ENCODE measurements around the gene TLCD3B.
"Not testable (repeated sequence)": the region's sequence is repeated elsewhere in the genome, so short reads cannot be mapped to it uniquely, and the experiment has no call there.

The TLCD3B gene

DNA sequence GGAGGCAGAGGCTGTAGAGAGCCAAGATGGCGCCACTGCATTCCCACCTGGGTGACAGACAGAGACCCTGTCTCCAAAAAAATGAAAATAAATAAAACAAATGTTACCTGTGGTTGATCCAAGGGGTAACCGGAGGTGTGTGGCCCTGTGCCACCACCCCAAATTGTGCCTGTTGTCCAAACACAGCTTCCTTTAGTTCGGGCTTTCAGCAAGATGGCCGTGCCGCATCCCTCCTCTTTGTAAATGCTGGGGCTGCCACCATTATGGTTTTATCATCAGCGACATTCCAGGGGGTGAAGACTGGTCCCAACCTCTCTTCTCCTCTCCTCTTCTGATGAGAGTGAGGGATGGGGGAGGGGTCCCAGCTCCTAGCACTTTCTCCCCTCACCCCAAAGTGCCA, 8.2 kb downstream of the TLCD3B start, which contains the start of gene C16orf92:
C16orf92 (plus strand) TSS at position 312 of the 400 bp plus-strand sequence. CDS start 143 bp downstream, outside the sequence.
- no peak for DNase-seq (ENCODE audit: low read depth in 1 of 2, low spot score in 1 of 2)
- TF ChIP-seq SPI1 (IDR thresholded peaks at IDR 0.05; ENCODE audit: borderline replicate concordance, low read depth) (no peak), POLR2AphosphoS5 (IDR thresholded peaks at IDR 0.05; ENCODE audit: low read depth) (no peak), GABPA (IDR thresholded peaks at IDR 0.05; ENCODE audit: low read depth) (no peak)
- TF ChIP-seq, protein P1, sequence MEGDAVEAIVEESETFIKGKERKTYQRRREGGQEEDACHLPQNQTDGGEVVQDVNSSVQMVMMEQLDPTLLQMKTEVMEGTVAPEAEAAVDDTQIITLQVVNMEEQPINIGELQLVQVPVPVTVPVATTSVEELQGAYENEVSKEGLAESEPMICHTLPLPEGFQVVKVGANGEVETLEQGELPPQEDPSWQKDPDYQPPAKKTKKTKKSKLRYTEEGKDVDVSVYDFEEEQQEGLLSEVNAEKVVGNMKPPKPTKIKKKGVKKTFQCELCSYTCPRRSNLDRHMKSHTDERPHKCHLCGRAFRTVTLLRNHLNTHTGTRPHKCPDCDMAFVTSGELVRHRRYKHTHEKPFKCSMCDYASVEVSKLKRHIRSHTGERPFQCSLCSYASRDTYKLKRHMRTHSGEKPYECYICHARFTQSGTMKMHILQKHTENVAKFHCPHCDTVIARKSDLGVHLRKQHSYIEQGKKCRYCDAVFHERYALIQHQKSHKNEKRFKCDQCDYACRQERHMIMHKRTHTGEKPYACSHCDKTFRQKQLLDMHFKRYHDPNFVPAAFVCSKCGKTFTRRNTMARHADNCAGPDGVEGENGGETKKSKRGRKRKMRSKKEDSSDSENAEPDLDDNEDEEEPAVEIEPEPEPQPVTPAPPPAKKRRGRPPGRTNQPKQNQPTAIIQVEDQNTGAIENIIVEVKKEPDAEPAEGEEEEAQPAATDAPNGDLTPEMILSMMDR (IDR thresholded peaks at IDR 0.05; ENCODE audit: insufficient read depth, low read length), result no peak
- TF ChIP-seq, protein P2, sequence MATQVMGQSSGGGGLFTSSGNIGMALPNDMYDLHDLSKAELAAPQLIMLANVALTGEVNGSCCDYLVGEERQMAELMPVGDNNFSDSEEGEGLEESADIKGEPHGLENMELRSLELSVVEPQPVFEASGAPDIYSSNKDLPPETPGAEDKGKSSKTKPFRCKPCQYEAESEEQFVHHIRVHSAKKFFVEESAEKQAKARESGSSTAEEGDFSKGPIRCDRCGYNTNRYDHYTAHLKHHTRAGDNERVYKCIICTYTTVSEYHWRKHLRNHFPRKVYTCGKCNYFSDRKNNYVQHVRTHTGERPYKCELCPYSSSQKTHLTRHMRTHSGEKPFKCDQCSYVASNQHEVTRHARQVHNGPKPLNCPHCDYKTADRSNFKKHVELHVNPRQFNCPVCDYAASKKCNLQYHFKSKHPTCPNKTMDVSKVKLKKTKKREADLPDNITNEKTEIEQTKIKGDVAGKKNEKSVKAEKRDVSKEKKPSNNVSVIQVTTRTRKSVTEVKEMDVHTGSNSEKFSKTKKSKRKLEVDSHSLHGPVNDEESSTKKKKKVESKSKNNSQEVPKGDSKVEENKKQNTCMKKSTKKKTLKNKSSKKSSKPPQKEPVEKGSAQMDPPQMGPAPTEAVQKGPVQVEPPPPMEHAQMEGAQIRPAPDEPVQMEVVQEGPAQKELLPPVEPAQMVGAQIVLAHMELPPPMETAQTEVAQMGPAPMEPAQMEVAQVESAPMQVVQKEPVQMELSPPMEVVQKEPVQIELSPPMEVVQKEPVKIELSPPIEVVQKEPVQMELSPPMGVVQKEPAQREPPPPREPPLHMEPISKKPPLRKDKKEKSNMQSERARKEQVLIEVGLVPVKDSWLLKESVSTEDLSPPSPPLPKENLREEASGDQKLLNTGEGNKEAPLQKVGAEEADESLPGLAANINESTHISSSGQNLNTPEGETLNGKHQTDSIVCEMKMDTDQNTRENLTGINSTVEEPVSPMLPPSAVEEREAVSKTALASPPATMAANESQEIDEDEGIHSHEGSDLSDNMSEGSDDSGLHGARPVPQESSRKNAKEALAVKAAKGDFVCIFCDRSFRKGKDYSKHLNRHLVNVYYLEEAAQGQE (IDR thresholded peaks at IDR 0.05; ENCODE audit: insufficient replicate concordance, low read depth), result no peak
- Histone ChIP-seq H3K27ac (replicated peaks) (no peak within 1 kb of the TSS), H3K27me3 (ENCODE audit: insufficient read depth, poor library complexity, severe bottlenecking) (peaks cover 31% of the 10 kb centered on the region), H3K4me3 (replicated peaks; ENCODE audit: insufficient read depth, low read length) (no peak within 1 kb of the TSS)

DNA sequence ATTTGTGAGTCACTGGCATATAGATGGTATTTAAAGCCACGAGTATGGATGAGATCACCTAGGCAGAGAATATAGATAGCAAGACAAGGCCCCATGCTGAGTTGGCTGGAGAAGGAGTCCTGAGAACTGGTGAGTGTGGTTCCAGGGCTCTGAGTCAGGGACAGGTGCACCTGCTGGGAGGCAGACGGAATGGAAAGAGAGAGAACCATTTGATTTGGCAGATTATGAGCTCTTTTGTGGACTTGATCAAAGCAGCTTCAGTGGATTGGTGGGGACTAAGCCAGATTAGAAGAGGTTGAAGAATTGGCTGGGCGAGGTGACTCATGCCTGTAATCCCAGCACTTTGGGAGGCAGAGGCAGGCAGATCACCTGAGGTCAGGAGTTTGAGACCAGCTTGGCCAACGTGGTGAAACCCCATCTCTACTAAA, 12.3 kb downstream of the TLCD3B start:
- TF ChIP-seq, protein P1 (IDR thresholded peaks at IDR 0.05; ENCODE audit: insufficient read depth, low read length), result no peak
- no peak for TF ChIP-seq SPI1 (IDR thresholded peaks at IDR 0.05; ENCODE audit: borderline replicate concordance, low read depth)
- TF ChIP-seq, protein P2 (IDR thresholded peaks at IDR 0.05; ENCODE audit: insufficient replicate concordance, low read depth), result no peak
- TF ChIP-seq GABPA (IDR thresholded peaks at IDR 0.05; ENCODE audit: low read depth), result no peak
- no peak for DNase-seq (ENCODE audit: low read depth in 1 of 2, low spot score in 1 of 2)
- Histone ChIP-seq H3K27me3 (ENCODE audit: insufficient read depth, poor library complexity, severe bottlenecking) (no peaks in the 10 kb centered on the region), H3K4me3 (replicated peaks; ENCODE audit: insufficient read depth, low read length) (no peak overlapping the region), H3K27ac (replicated peaks) (no peak overlapping the region)

DNA sequence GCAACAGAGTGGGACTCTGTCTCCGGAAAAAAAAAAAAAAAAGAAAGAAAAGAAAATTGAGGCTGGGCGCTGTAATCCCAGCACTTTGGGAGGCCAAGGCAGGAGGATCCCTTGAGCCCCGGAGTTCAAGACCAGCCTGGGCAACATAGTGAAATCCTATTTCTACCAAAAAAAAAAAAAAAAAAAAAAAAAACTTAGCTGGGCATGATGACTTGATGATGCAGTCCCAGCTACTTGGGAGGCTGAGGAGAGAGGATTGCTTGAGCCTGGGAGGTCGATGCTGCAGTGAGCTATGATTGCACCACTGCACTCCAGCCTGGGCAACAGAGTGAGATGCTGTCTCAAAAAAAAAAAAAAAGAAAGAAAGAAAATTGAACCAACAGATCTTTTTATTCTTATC, 13.1 kb downstream of the TLCD3B start:
- H3K27ac ChIP-seq (replicated peaks); H3K4me3 ChIP-seq (replicated peaks; ENCODE audit: insufficient read depth, low read length); H3K27me3 ChIP-seq (ENCODE audit: insufficient read depth, poor library complexity, severe bottlenecking); DNase-seq (ENCODE audit: low read depth in 1 of 2, low spot score in 1 of 2): not testable (repeated sequence)

DNA sequence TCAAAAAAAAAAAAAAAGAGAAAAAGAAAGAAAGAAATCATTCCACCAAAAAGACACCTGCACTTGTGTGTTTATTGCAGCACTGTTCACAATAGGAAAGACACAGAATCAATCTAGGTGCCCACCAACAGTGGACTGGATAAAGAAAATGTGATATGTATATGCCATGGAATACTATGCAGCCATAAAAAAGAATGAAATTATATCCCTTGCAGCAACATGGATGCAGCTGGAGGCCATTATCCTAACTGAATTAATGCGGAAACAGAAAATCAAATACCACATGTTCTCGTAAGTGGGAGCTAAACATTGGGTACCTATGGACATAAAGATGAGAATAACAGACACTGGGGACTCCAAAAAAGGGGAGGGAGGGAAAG, 13.8 kb downstream of the TLCD3B start:
- TF ChIP-seq GABPA (IDR thresholded peaks at IDR 0.05; ENCODE audit: low read depth) (no peak), POLR2AphosphoS5 (IDR thresholded peaks at IDR 0.05; ENCODE audit: low read depth) (no peak), SPI1 (IDR thresholded peaks at IDR 0.05; ENCODE audit: borderline replicate concordance, low read depth) (no peak)
- TF ChIP-seq, protein P2 (IDR thresholded peaks at IDR 0.05; ENCODE audit: insufficient replicate concordance, low read depth), result no peak
- TF ChIP-seq, protein P1 (IDR thresholded peaks at IDR 0.05; ENCODE audit: insufficient read depth, low read length), result no peak
- Histone ChIP-seq H3K27me3 (ENCODE audit: insufficient read depth, poor library complexity, severe bottlenecking) (no peaks in the 10 kb centered on the region), H3K4me3 (replicated peaks; ENCODE audit: insufficient read depth, low read length) (no peak overlapping the region), H3K27ac (replicated peaks) (no peak overlapping the region)
- no peak for DNase-seq (ENCODE audit: low read depth in 1 of 2, low spot score in 1 of 2)

Measured in HL-60 (cell line).